Measurements from ENCODE around the gene MMP3.

MMP3 gene

DNA sequence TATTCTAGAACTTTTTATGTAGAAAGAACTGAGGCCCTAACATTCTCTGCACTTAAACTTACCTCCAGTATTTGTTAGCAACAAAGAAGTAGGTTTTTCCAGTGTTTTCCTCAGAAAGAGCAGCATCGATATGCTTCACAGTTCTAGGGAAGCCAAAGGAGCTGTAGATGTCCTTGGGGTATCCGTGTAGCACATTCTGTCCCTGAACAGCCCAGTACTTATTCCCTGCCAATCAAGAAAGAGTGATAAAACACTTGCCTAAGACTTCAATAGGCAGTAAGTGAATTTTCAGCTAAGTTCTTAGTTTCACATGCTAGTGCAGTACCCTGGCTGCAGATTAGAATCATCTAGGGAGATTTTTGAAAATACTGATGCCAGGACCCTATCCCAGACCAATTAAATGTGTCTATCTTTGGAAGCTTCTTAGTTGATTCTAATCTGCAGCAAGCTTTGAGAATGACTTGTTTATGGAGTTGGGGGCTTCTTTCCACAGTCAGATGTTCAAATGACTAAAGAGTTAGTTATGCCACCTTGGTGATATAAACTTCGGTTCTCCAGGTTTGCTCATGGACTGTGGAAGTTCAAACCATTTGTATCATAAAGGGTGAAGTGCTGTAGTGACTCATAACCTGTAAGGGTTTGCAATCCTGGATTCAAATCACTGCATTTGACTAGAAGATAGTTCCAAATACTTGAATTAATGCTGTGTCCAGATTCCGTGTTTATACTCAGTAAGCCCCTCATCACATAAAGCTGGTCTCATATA, 52.0 kb downstream of the MMP3 start:
- peaks cover 4% of the 10 kb centered on the region for H3K27me3 ChIP-seq
- no peak overlapping the region for H3K4me3 ChIP-seq (ENCODE audit: low read depth in 1 of 2, low read length in 1 of 2)
- H3K36me3 ChIP-seq = no peaks in the 10 kb centered on the region
- TF ChIP-seq, protein P1, sequence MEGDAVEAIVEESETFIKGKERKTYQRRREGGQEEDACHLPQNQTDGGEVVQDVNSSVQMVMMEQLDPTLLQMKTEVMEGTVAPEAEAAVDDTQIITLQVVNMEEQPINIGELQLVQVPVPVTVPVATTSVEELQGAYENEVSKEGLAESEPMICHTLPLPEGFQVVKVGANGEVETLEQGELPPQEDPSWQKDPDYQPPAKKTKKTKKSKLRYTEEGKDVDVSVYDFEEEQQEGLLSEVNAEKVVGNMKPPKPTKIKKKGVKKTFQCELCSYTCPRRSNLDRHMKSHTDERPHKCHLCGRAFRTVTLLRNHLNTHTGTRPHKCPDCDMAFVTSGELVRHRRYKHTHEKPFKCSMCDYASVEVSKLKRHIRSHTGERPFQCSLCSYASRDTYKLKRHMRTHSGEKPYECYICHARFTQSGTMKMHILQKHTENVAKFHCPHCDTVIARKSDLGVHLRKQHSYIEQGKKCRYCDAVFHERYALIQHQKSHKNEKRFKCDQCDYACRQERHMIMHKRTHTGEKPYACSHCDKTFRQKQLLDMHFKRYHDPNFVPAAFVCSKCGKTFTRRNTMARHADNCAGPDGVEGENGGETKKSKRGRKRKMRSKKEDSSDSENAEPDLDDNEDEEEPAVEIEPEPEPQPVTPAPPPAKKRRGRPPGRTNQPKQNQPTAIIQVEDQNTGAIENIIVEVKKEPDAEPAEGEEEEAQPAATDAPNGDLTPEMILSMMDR (IDR thresholded peaks at IDR 0.05) = no peak
- no peaks in the 10 kb centered on the region for H3K9me3 ChIP-seq
- no peak overlapping the region for H3K27ac ChIP-seq
- no peaks in the 10 kb centered on the region for H3K4me1 ChIP-seq (ENCODE audit: control insufficient read depth in 1 of 2, insufficient read depth in 1 of 2, low read depth in 1 of 2, low read length in 1 of 2)

GRCh38 chr11:102788334-102788995, 54.9 kb downstream of the MMP3 start:
- peaks cover 4% of the 10 kb centered on the region for H3K27me3 ChIP-seq
- no peaks in the 10 kb centered on the region for H3K4me1 ChIP-seq (ENCODE audit: control insufficient read depth in 1 of 2, insufficient read depth in 1 of 2, low read depth in 1 of 2, low read length in 1 of 2)
- no peaks in the 10 kb centered on the region for H3K36me3 ChIP-seq
- TF ChIP-seq, protein P1 (IDR thresholded peaks at IDR 0.05) = no peak
- H3K9me3 ChIP-seq = no peaks in the 10 kb centered on the region
- no peak overlapping the region for H3K27ac ChIP-seq
- H3K4me3 ChIP-seq (ENCODE audit: low read depth in 1 of 2, low read length in 1 of 2) = no peak overlapping the region
